GM21423 (cell line): ENCODE measurements around the gene CABLES1.
A peak's percentile ranks its signal among the peaks of the same experiment; 100 is the strongest.

Source experiments
- ATAC-seq: cut with Tn5 transposase; IDR thresholded peaks from one replicate; pipeline ENCODE4 v1.9.1; 2021; ENCODE audit warnings: mild to moderate bottlenecking, moderate library complexity; ENCODE audit not compliant: unreplicated experiment

CABLES1 gene

DNA sequence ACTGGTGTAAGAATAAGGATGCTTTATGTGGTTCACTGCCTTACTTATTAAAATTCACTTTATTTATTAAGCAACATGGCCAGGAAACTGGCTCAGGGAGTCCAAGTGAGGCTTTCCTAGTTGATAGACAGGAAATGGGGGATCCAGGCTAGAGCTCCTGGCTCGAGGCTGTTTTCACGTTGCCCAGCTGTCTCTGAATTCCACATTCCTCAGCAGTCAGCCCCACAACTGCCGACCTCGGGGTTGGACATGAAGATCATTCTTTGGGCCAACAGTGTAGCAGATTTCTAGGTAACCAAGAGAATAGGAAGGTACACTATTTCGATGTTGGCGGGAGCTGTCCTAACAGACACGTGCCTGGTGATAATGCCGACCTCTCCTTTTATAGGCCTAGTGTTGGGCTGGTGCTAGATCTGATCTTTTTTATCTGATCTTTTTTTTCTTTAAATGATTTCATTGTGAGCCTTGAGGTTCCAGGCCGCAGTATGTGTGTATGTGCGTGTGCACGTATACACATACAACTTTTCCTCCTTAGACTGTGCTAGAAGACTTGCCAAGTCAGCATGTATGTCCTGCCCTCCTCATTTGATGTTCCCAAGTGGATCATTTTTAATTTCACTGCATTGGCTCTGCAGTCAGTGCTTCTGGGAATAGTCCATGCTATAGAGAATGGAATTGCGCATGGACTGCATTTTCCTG lies 103.5 kb downstream of the CABLES1 start:
- ATAC-seq, result no peak

DNA sequence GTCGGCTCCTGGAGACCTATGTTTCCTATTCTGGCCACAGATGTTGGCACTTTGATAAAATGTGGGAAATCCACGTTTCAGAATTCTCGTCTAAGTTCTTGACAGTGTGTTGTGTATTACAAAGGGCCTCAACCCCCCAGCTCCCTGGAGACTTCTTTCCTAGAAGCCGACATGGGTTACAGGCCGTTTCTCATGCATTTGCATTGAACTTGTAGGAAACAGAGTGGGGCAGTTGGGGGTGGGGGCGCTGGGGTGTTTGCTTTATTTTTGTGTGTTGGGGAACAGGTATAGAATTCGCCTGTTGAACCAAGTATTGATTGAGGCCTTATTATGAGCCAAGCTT lies 104.0 kb downstream of the CABLES1 start:
- ATAC-seq, result no peak

DNA sequence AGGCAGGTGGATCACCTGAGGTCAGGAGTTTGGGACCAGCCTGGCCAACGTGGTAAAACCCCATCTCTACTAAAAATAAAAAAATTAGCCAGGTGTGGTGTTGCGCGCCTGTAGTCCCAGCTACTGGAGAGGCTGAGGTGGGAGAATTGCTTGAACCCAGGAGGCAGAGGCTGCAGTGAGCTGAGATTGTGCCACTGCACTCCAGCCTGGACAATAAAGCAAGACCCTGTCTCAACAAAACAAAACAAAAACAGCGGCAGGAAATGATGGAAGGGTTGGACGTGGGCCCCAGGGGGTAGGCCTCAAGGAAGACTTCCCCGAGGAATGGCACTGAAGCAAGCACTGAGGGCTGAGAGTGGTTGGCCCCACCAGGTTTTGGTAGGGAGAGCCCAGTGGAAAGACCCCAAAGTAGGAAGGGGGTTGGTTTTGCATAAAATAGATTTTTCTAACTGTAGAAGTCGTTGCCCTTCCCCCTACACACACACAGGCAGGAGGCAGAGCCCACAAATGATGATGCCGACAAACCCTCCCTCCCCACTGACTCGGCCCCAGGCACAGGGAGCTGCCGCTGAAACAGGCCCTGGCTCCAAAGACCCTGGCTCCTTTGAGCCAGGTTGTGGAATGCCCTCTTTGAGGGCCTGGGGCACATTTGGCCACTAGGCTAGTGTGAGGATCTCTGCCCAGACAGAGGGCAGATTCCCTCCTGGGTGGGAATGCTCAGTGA lies 104.8 kb downstream of the CABLES1 start:
- no peak for ATAC-seq

DNA sequence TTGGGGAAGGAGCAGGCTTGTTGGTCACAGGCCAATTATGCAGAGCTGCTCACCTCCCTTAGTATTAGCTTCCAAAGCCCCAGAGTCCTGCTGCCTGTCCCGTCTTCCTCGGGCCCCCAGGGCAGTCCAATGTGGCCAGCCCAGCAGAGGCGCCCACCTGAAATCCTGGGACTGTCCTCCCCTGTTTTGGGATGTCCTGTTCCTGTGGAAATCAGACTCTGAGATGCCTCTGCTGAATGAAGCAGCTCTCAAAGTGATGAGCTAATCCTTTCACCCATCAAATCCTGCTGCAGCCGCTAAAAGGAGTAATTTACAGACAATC lies 105.3 kb downstream of the CABLES1 start:
- no peak for ATAC-seq

DNA sequence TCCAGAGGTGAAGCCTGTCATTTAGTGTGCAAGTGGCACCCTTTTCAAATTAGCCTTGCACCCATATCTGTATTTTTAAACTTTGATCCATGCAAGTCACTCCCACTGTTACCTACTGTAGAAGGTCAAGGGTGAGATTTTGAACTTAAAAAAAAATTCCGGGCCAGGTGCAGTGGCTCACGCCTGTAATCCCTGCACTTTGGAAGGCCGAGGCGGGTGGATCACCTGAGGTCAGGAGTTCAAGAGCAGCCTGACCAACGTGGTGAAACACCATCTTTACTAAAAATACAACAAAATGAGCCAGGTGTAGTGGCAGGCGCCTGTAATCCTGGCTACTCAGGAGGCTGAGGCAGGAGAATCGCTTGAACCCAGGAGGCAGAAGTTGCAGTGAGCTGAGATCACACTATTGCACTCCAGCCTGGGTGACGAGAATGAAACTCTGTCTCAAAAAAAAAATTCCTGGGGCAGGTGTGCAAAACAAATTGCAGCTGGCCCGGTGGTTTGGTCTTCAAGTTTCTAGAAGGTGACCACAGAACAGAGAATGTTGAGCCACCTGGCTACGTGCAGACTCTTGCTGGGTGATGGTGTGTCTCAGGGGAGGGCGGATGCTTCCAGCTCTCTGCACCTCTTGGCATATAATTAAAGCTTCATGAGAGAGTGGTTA lies 106.7 kb downstream of the CABLES1 start:
- ATAC-seq, result peak; percentile 85

DNA sequence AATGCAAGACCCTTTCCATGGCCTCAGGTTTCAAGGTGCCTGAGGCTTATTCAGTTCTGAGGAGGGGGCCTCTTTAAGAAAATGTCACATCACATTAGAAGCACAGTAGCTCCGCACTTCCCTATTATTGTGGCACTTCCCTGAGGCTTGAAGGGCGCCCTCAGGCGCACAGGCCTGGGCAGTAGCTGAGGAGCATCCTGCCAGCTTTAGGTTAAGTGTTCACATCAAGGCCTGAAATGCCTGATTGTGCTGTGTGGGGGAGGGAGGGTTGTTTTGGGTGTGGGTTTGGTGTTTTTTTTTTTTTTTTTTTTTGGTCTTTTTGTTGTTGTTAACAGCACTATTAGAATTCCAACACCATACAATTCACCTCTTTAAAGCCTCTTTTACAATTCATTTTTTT lies 107.9 kb downstream of the CABLES1 start:
- ATAC-seq, result no peak

DNA sequence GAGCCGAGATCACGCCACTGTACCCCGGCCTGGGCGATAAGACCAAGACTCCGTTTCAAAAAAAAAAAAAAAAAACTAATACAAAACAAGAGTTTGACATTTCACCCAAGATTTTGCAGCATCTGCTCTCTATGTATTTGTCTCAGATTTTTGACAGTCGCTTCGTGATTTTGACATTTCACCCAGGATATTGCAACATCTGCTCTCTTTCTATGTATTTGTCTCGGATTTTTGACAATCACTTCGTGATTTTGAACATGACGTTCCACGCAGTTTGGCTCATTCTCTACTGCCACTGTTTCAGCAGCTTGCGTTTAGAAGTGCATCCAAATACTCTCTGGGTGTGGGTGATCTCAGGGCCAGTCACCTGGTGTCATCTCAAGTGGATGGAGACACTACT lies 108.5 kb downstream of the CABLES1 start:
- no peak for ATAC-seq

DNA sequence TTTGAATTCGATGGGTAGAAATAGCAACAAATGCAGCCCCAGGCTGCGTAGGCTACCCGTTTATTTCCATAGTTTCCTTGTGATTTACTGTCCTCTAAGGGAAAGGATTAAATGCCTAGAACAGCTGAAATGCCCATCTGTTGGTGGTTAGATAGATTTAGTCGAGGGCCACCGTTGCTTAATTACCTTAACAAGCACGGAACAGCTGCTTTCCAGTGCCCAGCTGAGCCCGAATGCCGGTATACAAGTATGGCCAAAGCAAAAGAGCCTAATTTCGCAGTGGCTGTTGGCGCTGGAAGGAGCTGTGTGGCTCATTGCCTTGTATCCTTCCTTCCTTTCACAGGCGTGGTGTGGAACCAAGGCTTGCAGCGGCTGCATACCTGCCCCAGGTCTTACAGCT lies 109.1 kb downstream of the CABLES1 start:
- no peak for ATAC-seq

DNA sequence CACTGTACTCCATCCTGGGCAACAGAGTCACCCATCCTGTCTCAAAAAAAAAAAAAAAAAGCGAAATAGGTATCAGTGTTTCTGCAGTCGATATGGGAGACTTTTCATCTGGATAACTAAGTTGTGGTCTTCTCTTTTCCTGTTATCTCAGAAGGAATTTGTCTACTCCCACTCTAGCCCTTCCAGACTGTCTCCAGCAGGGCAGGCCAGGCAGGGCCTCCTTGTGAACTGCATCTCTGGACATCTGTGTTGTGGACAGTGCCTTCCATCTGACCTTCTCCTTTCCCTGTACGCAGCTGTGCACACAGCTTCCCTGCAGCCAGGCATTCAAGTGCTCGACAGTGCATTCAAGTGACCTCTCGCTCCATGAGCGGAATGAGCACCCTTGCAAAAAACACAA lies 110.2 kb downstream of the CABLES1 start:
- ATAC-seq, result no peak

DNA sequence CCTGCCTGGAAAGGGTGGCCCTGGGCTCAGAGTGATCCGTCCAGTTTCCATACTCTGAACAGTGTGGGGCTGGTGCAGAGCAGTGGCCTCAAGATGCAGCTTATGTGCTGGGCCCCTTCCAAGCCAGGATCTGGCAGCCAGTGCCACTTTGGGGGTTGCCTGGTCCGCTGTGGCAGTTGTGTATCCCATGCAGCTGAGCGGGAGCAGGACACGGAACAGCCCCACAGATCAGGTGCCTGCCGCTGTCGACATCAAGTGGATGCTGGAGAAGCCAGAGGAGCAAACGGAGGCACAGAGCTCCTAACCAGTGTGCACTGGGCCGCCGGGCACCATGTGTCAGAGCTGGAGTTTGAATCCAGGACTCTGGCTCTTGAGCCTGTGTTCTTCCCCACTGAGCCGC lies 112.0 kb downstream of the CABLES1 start:
- ATAC-seq, result no peak

DNA sequence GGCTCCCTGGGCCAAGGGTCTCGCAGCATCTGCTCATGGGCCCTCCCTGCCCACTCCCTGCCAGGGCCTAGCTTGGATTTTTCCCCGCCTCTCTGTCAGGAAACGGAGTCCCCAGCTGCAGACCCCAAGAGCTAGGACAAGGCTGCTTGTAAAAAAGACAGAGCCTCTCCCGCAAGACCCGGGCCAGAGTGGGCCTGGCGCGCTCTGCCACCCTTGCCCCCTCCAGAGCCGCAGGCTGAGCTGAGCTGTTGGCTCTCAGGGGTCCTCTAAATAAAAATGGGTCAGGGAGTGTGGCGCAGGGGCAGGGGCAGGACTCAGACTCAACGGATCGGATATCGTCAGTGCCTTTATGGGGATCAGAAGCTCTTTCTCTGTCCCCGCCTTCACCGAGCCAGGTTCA lies 112.6 kb downstream of the CABLES1 start:
- ATAC-seq, result no peak

DNA sequence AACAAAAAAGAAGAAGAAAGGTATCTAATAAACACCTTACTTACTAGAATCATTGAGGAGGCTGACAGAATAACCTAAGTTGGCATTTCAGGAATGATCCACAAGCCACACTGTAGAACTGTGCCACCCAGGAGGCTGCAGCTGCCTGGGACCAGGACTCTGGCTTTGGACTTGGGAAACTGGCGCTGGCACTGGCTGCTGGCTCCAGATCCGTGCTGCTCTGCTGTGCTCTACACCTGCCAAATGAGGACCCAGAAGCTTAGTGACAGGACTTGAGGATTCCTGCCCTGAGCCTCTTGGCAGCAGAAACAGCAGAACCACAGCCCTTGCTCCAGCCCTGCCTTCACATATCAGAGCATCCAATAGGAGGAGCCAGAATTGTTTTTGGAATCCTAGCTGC lies 113.5 kb downstream of the CABLES1 start:
- ATAC-seq, result no peak

DNA sequence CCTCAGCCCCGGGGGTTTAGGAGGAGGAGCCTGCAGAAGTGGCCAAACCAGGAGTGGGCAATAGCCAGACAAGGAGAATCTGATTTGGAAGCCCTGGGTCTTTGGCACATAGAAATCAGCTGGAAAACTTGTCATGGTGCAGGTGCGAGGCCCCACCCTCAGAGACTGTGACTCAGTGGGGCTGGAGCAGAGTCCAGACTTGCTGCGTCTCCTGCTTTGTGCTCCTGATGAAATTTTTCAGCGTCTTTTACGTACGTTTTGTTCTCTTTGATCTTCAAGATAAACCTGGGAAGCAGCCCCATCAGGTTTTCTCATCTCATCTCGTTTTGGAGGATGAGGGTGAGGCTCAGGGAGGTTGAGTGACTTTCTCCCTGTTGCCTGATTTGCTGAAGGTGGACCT lies 114.1 kb downstream of the CABLES1 start:
- no peak for ATAC-seq

DNA sequence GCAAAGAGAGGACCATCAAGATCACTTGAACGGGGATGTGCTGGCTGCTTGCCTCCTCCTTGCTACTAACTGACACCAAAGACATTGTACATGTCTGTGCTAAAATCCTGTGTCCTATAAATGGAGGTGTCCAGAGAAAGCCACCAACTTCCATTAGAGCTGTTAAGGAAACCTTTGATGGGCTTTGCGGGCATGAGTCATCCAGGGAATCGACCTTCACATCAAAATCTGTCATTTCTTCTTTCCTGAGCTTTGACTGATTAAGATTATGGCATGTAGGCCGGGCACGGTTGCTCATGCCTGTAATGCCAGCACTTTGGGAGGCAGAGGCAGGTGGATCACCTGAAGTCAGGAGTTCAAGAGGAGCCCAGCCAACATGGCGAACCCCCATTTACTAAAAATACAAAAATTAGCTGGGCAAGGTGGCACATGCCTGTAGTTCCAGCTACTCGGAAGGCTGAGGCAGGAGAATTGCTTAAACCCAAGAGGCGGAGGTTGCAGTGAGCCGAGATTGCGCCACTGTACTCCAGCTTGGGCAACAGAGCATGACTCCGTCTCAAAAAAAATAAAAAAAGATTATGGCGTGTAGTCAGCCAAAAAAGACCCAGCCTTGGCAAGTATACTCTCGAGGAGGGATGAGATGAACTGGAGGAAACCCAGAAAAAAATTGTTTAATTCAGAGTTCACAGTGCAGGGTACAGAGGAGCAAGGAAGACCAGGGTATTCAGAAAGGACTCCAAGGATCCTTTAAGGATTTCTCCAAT lies 115.8 kb downstream of the CABLES1 start:
- ATAC-seq, result no peak

DNA sequence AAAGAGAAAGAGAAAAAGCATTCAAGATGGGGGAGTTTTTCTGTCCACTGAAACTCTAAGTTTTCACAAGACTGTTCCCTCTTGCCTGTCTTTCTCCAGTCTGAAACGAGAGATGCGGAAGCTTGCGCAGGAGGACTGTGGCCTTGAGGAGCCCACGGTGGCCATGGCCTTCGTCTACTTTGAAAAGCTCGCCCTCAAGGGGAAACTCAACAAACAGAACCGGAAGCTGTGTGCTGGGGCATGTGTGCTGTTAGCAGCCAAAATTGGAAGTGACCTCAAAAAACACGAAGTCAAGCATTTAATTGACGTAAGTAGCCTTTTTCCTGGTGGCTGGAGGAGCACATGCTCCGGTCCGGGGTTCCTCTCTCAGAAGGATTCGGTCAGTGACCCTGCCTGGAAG lies 118.3 kb downstream of the CABLES1 start:
- no peak for ATAC-seq

DNA sequence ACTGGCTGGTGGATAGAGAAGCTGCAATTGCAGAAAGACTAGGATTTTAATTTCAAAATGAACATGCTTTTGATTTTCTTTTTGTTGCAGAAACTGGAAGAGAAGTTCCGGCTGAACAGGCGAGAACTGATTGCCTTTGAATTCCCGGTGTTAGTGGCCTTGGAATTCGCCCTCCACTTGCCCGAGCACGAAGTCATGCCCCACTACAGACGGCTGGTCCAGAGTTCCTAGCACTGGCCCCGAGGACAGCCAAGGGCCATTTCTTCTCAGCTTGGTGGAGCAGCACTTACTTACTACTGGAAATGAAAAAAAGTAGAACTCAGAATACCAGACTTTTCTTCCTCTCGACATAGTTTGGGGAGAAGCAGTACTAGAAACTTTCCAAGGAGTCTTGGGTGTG lies 121.9 kb downstream of the CABLES1 start:
- ATAC-seq, result no peak

DNA sequence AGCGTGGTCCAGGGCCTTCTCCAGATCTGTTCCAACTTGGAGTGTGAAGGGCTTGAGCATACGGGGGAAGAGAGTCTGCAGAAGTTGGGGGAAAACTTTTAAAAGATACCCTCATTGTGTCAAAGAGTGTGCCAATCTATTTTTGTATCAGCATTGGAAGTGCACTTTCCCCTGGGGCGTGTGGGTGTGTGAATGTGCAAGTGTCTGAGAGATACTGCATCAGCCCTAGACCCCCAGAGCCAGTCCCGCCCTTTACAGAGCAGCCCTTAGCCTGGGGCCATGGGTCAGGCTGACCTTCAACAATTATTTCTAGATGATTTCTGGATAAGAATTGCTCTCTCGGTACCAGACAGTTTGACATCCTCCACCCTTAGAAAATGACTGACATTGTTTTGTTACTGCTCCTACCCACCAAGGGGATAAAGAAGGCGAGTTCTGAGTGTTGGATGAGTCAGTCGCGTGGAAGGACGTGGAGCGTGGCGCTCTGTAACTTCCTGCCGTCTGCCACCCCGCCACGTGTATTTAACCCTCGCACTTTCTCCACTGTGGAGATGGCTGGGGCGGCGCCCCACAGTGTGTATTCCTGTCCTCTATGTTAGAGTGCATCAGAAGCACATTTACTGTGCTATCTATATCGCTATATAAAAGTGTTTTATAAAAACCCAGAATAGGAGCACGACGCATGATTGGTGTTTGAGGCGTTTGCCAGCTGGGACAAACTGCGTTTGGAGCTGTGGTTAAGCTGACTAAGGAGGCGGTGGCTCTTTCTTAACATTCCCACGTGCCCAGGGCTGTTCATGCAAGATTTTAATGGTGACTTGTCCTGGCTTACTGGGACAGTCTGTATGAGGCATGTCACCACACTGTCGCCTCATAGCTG lies 122.6 kb downstream of the CABLES1 start:
- ATAC-seq, result no peak

DNA sequence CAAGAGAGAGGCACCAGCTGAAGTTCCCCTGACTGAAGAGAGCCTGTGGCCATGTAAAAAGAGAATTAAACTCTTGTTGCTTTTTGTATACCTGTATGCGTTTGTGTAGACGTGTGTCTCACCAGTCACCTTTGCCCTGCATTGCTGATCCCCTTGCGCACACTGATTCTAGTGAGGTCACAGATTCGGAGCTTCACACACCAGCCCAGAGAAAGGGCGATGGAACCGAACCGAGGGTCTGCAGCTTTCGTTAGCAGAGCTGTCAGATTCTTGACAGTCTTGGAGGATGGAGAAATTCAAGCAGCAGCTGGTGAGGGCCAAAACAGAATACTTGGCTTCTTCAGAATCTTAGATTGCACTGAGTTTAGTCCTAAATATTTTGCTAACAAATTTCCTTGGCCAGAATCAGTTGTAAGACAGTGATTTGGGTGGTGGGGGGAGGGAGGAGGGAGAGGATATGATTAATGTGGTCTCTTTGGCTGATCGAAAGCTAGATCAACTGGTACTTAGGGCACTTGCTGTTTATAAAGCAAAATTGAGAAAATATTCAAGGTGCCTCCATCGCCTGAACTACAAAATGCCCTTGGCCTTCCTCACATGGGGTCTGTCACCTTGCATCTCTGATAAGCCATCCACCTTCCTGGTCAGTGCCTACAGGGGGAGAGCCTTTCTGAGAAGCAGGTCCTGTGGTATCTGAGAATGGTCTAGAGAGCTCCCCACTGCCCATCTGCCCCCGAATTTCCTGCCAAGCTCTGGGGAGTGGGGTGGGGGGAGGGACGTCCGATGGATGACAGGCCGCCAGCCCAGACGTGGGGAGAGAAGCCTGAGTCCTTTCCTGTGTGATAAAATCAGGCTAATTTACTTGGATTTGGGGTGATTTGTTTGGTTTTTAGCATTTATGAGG lies 123.5 kb downstream of the CABLES1 start:
- ATAC-seq, result no peak
